Panc1 (cell line): Measurements from ENCODE around the gene CDH9. TPM values are rescaled to one million over a fixed set of nuclear protein-coding genes. Genes with fewer than 3 reads are reported as not detected.
"Not testable (repeated sequence)": the region's sequence is repeated elsewhere in the genome, so short reads cannot be mapped to it uniquely, and the experiment has no call there.

Experiments used
- ATAC-seq: fragments of 200-7000 bp; cut with Tn5 transposase; 2 replicates; pipeline ENCODE4 v1.9.1; 2020; ENCODE audit warnings: mild to moderate bottlenecking, moderate library complexity
- BruUV-seq: library from RNA; stranded (reverse); fragments of 400-500 nt; replicated peaks from 2 replicates; lab custom pipeline; 2021; lab: Mats Ljungman, UMichigan
- CTCF ChIA-PET: fragments of 300-600 bp; sonication (Branson Sonifier 250); formaldehyde crosslinking; loops from one replicate; lab custom pipeline; 2022; ENCODE audit warnings: antibody characterized with exemption; lab: Charles Lee
- POLR2A ChIA-PET: fragments of 300-600 bp; sonication (Branson Sonifier 250); formaldehyde crosslinking; loops from one replicate; lab custom pipeline; 2022; ENCODE audit warnings: antibody characterized with exemption; lab: Charles Lee
- DNase-seq: peaks from one replicate; pipeline ENCODE4 v3.0.0-alpha.2; 2010; ENCODE audit warnings: low read depth, low spot score
- H3K27ac ChIP-seq: 2 replicates; pipeline ENCODE4 v1.5.1; 2011; ENCODE audit warnings: mild to moderate bottlenecking, low read length, inconsistent platforms
- H3K27me3 ChIP-seq: fragments of 200-500 bp; sonication (Bioruptor generic); 2 replicates; pipeline ENCODE4 v1.6.0; 2014; ENCODE audit warnings: low read length, inconsistent platforms; ENCODE audit not compliant: control insufficient read depth, insufficient read depth
- H3K36me3 ChIP-seq: fragments of 200-500 bp; sonication (Bioruptor generic); 2 replicates; pipeline ENCODE4 v1.5.1; 2014; ENCODE audit warnings: inconsistent platforms, mild to moderate bottlenecking, low read length, moderate library complexity; ENCODE audit not compliant: control insufficient read depth, insufficient read depth
- H3K4me1 ChIP-seq: 2 replicates; pipeline ENCODE4 v1.5.1; 2011; ENCODE audit warnings: inconsistent platforms, mild to moderate bottlenecking, low read length, moderate library complexity; ENCODE audit not compliant: control insufficient read depth, insufficient read depth
- H3K4me3 ChIP-seq, 2 experiments: 2 replicates each; pipeline ENCODE4 v1.5.1; 2011 to 2012; ENCODE audit warnings: low read depth in 2 of 2, low read length in 2 of 2, mild to moderate bottlenecking in 2 of 2, inconsistent platforms in 1 of 2, moderate library complexity in 1 of 2
- H3K9me3 ChIP-seq: fragments of 200-500 bp; sonication (Bioruptor generic); 2 replicates; pipeline ENCODE4 v1.5.1; 2014; ENCODE audit warnings: low read depth, mild to moderate bottlenecking, inconsistent platforms, low read length, moderate library complexity; ENCODE audit not compliant: control insufficient read depth, insufficient read depth
- CTCF ChIP-seq: fragments of 450-650 bp; IDR thresholded peaks from 2 replicates; pipeline ENCODE4 v1.5.1; 2017; ENCODE audit warnings: mild to moderate bottlenecking
- POLR2AphosphoS5 ChIP-seq: IDR thresholded peaks from 2 replicates; pipeline ENCODE4 v1.6.1; 2012; ENCODE audit warnings: mild to moderate bottlenecking, low read depth, low read length, moderate library complexity
- SIN3A ChIP-seq: IDR thresholded peaks from 2 replicates; pipeline ENCODE4 v1.6.1; 2012; ENCODE audit warnings: low read depth, mild to moderate bottlenecking, low read length, moderate library complexity, borderline replicate concordance; ENCODE audit not compliant: insufficient read depth
- TCF7L2 ChIP-seq: IDR thresholded peaks from 2 replicates; pipeline ENCODE4 v1.6.1; 2011; ENCODE audit warnings: mild to moderate bottlenecking, low read depth, low read length, inconsistent platforms
- in situ Hi-C: cut with HindIII; loops from 2 replicates; pipeline ENCODE4 v1.10.0; 2016; ENCODE audit warnings: low sequenced_read_pairs, low pct_unique_long_range_greater_than_20kb
- intact Hi-C: fragments of 100-400 bp; cut with micrococcal nuclease; formaldehyde crosslinking; loops from one replicate; pipeline ENCODE4 v1.10.0; 2022; ENCODE audit not compliant: unreplicated experiment
- total RNA-seq: library from RNA; stranded (reverse); gene quantifications from one replicate; pipeline ENCODE4 v1.2.1, GENCODE V29; 2021; ENCODE audit not compliant: unreplicated experiment
- TF ChIP-seq, protein P1 (sequence below), 2 experiments: IDR thresholded peaks; 2 replicates each; pipeline ENCODE4 v1.6.1; 2011 to 2012; ENCODE audit warnings: low read depth in 2 of 2, control low read depth in 1 of 2, low read length in 1 of 2, mild to moderate bottlenecking in 1 of 2, moderate library complexity in 1 of 2; ENCODE audit not compliant: insufficient read depth in 1 of 2

The CDH9 gene
- total RNA-seq, 1 experiment from 2014 or later = 0.10 TPM

- POLR2A ChIA-PET = no interaction called here
Observed at GRCh38 chr5:26856238-26856637, 182.1 kb downstream of the CDH9 start.

GRCh38 chr5:26852450-26852849 lies 185.9 kb downstream of the CDH9 start:
- H3K9me3 ChIP-seq, CTCF ChIA-PET, H3K36me3 ChIP-seq, POLR2A ChIA-PET, in situ Hi-C loops, DNase-seq, intact Hi-C loops, BruUV-seq, H3K4me3 ChIP-seq, ATAC-seq, H3K27me3 ChIP-seq: not testable (repeated sequence)
- H3K27ac ChIP-seq = peak overlapping the region; percentile 37; the same call in 1 of the 2 replicates
- peaks cover 10% of the 10 kb centered on the region for H3K4me1 ChIP-seq

More at GRCh38 chr5:26856238-26856637, 182.1 kb downstream of the CDH9 start:
- Histone ChIP-seq H3K4me3 (no peak overlapping the region), H3K4me1 (no peaks in the 10 kb centered on the region), H3K36me3 (no peaks in the 10 kb centered on the region), H3K9me3 (peaks cover 3% of the 10 kb centered on the region; the same call in 1 of the 2 replicates), H3K27ac (no peak overlapping the region), H3K27me3 (no peaks in the 10 kb centered on the region)
- intact Hi-C loops (no loop called here), in situ Hi-C loops (no loop called here)
- CTCF ChIA-PET = no interaction called here
- DNase-seq (no peak), ATAC-seq (no peak)
- no peak for TF ChIP-seq TCF7L2
- TF ChIP-seq POLR2AphosphoS5 = no peak
- no peak for TF ChIP-seq CTCF
- TF ChIP-seq SIN3A = no peak
- TF ChIP-seq, protein P1, sequence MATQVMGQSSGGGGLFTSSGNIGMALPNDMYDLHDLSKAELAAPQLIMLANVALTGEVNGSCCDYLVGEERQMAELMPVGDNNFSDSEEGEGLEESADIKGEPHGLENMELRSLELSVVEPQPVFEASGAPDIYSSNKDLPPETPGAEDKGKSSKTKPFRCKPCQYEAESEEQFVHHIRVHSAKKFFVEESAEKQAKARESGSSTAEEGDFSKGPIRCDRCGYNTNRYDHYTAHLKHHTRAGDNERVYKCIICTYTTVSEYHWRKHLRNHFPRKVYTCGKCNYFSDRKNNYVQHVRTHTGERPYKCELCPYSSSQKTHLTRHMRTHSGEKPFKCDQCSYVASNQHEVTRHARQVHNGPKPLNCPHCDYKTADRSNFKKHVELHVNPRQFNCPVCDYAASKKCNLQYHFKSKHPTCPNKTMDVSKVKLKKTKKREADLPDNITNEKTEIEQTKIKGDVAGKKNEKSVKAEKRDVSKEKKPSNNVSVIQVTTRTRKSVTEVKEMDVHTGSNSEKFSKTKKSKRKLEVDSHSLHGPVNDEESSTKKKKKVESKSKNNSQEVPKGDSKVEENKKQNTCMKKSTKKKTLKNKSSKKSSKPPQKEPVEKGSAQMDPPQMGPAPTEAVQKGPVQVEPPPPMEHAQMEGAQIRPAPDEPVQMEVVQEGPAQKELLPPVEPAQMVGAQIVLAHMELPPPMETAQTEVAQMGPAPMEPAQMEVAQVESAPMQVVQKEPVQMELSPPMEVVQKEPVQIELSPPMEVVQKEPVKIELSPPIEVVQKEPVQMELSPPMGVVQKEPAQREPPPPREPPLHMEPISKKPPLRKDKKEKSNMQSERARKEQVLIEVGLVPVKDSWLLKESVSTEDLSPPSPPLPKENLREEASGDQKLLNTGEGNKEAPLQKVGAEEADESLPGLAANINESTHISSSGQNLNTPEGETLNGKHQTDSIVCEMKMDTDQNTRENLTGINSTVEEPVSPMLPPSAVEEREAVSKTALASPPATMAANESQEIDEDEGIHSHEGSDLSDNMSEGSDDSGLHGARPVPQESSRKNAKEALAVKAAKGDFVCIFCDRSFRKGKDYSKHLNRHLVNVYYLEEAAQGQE (IDR thresholded peaks at IDR 0.05; ENCODE audit: insufficient read depth in 1 of 2, low read depth in 2 of 2, low read length in 1 of 2) = no peak
- no TSS peak for BruUV-seq

DNA sequence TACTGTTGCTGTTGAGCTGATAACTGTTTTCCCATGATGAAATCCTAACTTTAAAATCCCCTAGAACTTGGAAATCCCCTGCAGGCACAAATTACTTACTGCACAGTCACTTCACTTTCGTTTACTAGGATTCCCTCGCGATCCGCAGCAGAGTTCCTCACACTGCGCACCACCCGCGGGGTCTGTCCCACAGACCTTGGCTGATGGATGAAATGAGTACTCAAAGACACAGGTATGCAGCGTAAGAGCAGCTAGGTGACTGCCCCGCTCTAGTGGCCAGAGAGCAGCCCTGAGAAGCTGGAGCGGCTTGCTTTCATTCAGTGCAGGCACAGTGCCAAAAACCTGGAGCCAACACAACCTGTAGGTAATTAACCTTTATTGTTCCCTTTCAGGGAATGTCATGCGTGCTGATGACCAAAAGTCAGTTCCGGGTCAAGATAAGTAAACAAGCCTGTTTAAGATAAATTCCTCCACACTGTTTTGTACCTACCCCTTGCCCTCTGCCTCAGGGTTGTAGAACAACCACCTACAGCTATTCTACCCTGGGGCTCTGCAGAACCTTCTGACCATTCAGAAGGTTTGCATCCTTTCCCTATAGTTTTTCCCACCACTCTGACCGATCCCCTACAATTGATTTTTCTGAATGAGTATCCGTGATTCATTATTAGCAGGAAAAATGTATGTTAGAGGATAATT lies 191.2 kb downstream of the CDH9 start:
- POLR2A ChIA-PET = no interaction called here
- ATAC-seq (peak; percentile 94), DNase-seq (peak; percentile 36)
- in situ Hi-C loops = no loop called here
- Histone ChIP-seq H3K27me3 (no peaks in the 10 kb centered on the region), H3K4me1 (peaks cover 24% of the 10 kb centered on the region), H3K27ac (peak overlapping the region; percentile 92), H3K9me3 (no peaks in the 10 kb centered on the region), H3K36me3 (no peaks in the 10 kb centered on the region), H3K4me3 (peak overlapping the region; percentile 51 to 74)
- CTCF ChIA-PET = no interaction called here
- BruUV-seq = no TSS peak
- intact Hi-C loops = no loop called here
- TF ChIP-seq POLR2AphosphoS5 (peak; percentile 64), SIN3A (no peak), CTCF (peak; percentile 20; the same call in 1 of the 2 replicates), TCF7L2 (peak; percentile 98)
- TF ChIP-seq, protein P1 (IDR thresholded peaks at IDR 0.05; ENCODE audit: insufficient read depth in 1 of 2, low read depth in 2 of 2, low read length in 1 of 2) = no peak
